Right forelimb (tissue), 1 donor: ENCODE results near the gene POLD2.

ENCODE experiments used
- DNase-seq: peaks from one replicate; pipeline ENCODE4 v3.0.0-alpha.2; 2018

POLD2 gene

GRCh38 chr7:44112997-44113763, 10.2 kb downstream of the POLD2 start:
- DNase-seq = no peak

- DNase-seq = no peak
Measured at GRCh38 chr7:44112231-44112996, 10.9 kb downstream of the POLD2 start.

GRCh38 chr7:44111761-44112160, 11.6 kb downstream of the POLD2 start:
- DNase-seq = no peak

GRCh38 chr7:44110719-44111635, 12.4 kb downstream of the POLD2 start:
- no peak for DNase-seq

GRCh38 chr7:44109991-44110390, 13.4 kb downstream of the POLD2 start:
- no peak for DNase-seq

- no peak for DNase-seq
Measured at GRCh38 chr7:44108768-44109750, 14.3 kb downstream of the POLD2 start.

GRCh38 chr7:44107961-44108767, 15.2 kb downstream of the POLD2 start:
- DNase-seq = no peak

- no peak for DNase-seq
Measured at GRCh38 chr7:44107116-44107960, 16.0 kb downstream of the POLD2 start.

GRCh38 chr7:44106311-44107065, 16.9 kb downstream of the POLD2 start:
- DNase-seq = no peak

GRCh38 chr7:44105832-44106231, 17.5 kb downstream of the POLD2 start:
- no peak for DNase-seq

- no peak for DNase-seq
Measured at GRCh38 chr7:44104860-44105771, 18.2 kb downstream of the POLD2 start.

GRCh38 chr7:44103923-44104859, 19.2 kb downstream of the POLD2 start, which contains the start of gene AEBP1:
TSS of gene AEBP1 (plus strand) at chr7:44104345. CDS start at chr7:44104666, 321 bp downstream.
- peak; percentile 70 for DNase-seq

- DNase-seq = no peak
Measured at GRCh38 chr7:44103566-44103922, 19.8 kb downstream of the POLD2 start.

- DNase-seq = no peak
Measured at GRCh38 chr7:44102846-44103565, 20.3 kb downstream of the POLD2 start.

- no peak for DNase-seq
Measured at GRCh38 chr7:44101966-44102845, 21.1 kb downstream of the POLD2 start.
